ENCODE results near the gene MELK. TPM values are rescaled to one million over a fixed set of nuclear protein-coding genes. Genes with fewer than 3 reads are reported as not detected.

Gene MELK
- polyA plus RNA-seq, 3 donors: 0.08 TPM; not detected in 2

- H3K27me3 Mint-ChIP-seq (ENCODE audit: low read depth in 3 of 3): peaks cover 2 to 3% (median 2%) of the 10 kb centered on the region in 3 donors
- Histone ChIP-seq H3K27ac (ENCODE audit: low read depth in 1 of 2, low read length in 2 of 2) (no peak overlapping the region), H3K4me2 (replicated peaks; ENCODE audit: extremely low read depth, low read length, poor library complexity, severe bottlenecking) (no peak overlapping the region), H3K4me1 (ENCODE audit: control insufficient read depth in 1 of 2, insufficient read depth in 2 of 2, low read length in 2 of 2) (no peaks in the 10 kb centered on the region), H3K79me2 (ENCODE audit: insufficient read depth, low read length) (no peaks in the 10 kb centered on the region), H3K36me3 (replicated peaks in 1 of 2; ENCODE audit: control insufficient read depth in 1 of 2, insufficient read depth in 2 of 2, low read length in 2 of 2) (no peaks in the 10 kb centered on the region), H3K9ac (ENCODE audit: insufficient read depth, low read length, poor library complexity, severe bottlenecking) (no peak overlapping the region), H4K20me1 (ENCODE audit: insufficient read depth, low read length) (no peaks in the 10 kb centered on the region), H2AFZ (ENCODE audit: insufficient read depth, low read depth, low read length, poor library complexity, severe bottlenecking) (no peak overlapping the region), H3K4me3 (replicated peaks in 1 of 3; ENCODE audit: low read depth in 2 of 3, low read length in 3 of 3) (no peak overlapping the region), H3K27me3 (ENCODE audit: control insufficient read depth in 2 of 2, insufficient read depth in 2 of 2, low read length in 2 of 2) (no peaks in the 10 kb centered on the region), H3K9me3 (replicated peaks in 1 of 2; ENCODE audit: control insufficient read depth in 1 of 2, insufficient read depth in 1 of 2, low read length in 2 of 2) (no peaks in the 10 kb centered on the region)
- peaks cover 0 to under 1% (median 0%) of the 10 kb centered on the region in 7 donors for H3K9me3 Mint-ChIP-seq
- intact Hi-C loops (cut with micrococcal nuclease): no loop called here
- no peak for DNase-seq
- no peaks in the 10 kb centered on the region for H3K36me3 Mint-ChIP-seq
- no peak for TF ChIP-seq CTCF (IDR thresholded peaks at IDR 0.05)
- WGBS (ENCODE audit: insufficient coverage): 89% methylated on average over 3 of the region's 3 CpGs
- H3K4me3 Mint-ChIP-seq: no peak overlapping the region
- no peak overlapping the region for H3K27ac Mint-ChIP-seq
- H3K4me1 Mint-ChIP-seq: no peaks in the 10 kb centered on the region
Observed at GRCh38 chr9:36717276-36717675, 144.6 kb downstream of the MELK start.

GRCh38 chr9:36718612-36719011 is 145.9 kb downstream of the MELK start:
- no peaks in the 10 kb centered on the region for H4K20me1 ChIP-seq (ENCODE audit: insufficient read depth, low read length)
- WGBS (ENCODE audit: insufficient coverage): 17% methylated on average over 1 of the region's 1 CpG
- no peaks in the 10 kb centered on the region for H3K79me2 ChIP-seq (ENCODE audit: insufficient read depth, low read length)
- no peaks in the 10 kb centered on the region for H3K27me3 ChIP-seq (ENCODE audit: control insufficient read depth in 2 of 2, insufficient read depth in 2 of 2, low read length in 2 of 2)
- intact Hi-C loops (cut with micrococcal nuclease): no loop called here
- DNase-seq: no peak
- Mint-ChIP-seq H3K27ac (no peak overlapping the region), H3K4me1 (no peaks in the 10 kb centered on the region), H3K36me3 (no peaks in the 10 kb centered on the region), H3K4me3 (no peak overlapping the region), H3K27me3 (ENCODE audit: low read depth in 3 of 3) (peaks cover 2 to 3% (median 2%) of the 10 kb centered on the region in 3 donors), H3K9me3 (no peaks in the 10 kb centered on the region)
- TF ChIP-seq CTCF (IDR thresholded peaks at IDR 0.05): no peak
- no peak overlapping the region for H3K4me3 ChIP-seq (replicated peaks in 1 of 3; ENCODE audit: low read depth in 2 of 3, low read length in 3 of 3)
- no peak overlapping the region for H2AFZ ChIP-seq (ENCODE audit: insufficient read depth, low read depth, low read length, poor library complexity, severe bottlenecking)
- H3K9me3 ChIP-seq (replicated peaks in 1 of 2; ENCODE audit: control insufficient read depth in 1 of 2, insufficient read depth in 1 of 2, low read length in 2 of 2): no peaks in the 10 kb centered on the region
- H3K36me3 ChIP-seq (replicated peaks in 1 of 2; ENCODE audit: control insufficient read depth in 1 of 2, insufficient read depth in 2 of 2, low read length in 2 of 2): no peaks in the 10 kb centered on the region
- no peak overlapping the region for H3K27ac ChIP-seq (ENCODE audit: low read depth in 1 of 2, low read length in 2 of 2)
- H3K4me2 ChIP-seq (replicated peaks; ENCODE audit: extremely low read depth, low read length, poor library complexity, severe bottlenecking): no peak overlapping the region
- no peak overlapping the region for H3K9ac ChIP-seq (ENCODE audit: insufficient read depth, low read length, poor library complexity, severe bottlenecking)
- H3K4me1 ChIP-seq (ENCODE audit: control insufficient read depth in 1 of 2, insufficient read depth in 2 of 2, low read length in 2 of 2): no peaks in the 10 kb centered on the region
